ENCODE data around the gene ARFRP1.
"Not testable (repeated sequence)": the region's sequence is repeated elsewhere in the genome, so short reads cannot be mapped to it uniquely, and the experiment has no call there.

The ARFRP1 gene

GRCh38 chr20:63657260-63657936 lies 50.4 kb downstream of the ARFRP1 start:
- no peak for DNase-seq (ENCODE audit: low read depth, low spot score)

DNA sequence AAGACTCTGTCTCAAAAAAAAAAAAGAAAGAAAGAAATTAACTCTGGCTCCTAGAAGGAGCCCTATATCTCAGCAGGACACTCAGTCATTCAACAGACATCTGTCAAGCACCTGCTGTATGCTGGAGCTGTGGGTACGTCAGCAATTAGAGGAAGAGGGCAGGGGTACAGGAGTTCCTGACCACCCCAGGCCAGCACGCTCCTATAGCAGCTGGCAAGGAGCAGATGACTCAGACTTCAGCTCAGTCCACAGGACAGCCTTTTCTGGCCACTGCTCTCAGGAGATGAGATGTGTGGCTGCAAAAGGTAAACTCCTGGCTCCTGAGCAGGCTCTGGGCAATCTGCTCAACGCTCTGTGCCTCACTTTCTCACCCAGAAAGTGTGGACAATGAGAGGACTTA lies 51.3 kb downstream of the ARFRP1 start:
- DNase-seq (ENCODE audit: low read depth, low spot score): no peak

- no peak for DNase-seq (ENCODE audit: low read depth, low spot score)
Observed at GRCh38 chr20:63655249-63655648, 52.5 kb downstream of the ARFRP1 start.

DNA sequence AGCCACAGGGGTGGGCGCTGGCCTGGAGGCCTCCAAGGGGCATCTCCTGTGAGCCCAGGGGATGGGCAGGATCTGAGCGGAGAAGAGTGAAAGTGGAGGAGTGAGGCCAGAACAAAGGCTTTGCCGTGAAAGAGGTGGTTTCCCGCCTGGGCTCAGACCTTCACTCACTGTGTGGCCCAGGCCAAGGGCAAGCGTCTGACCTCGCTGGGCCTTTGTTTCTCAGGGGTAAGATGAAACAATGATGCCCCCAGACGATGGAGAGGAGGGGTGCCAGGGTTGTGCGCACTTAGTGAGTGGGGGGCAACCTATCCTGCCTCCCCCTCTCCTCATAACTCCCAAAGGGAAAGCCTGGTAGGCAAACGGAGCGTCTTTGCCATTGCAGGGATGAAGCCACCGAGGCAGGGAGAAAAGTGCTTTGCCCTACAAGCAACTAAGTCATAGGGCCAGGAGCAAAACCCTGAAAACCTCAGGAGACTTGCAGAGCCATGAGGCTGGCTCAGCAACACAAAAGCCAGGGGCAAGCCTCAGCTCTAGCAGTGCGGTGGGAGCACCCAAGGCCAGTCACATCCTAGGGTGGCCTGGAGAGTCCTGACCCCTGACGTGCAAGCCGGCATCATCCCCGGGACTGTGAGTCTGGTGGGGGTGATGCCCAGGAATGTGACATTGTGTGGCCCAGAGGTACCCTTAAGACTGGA lies 53.7 kb downstream of the ARFRP1 start:
- no peak for DNase-seq (ENCODE audit: low read depth, low spot score)

DNA sequence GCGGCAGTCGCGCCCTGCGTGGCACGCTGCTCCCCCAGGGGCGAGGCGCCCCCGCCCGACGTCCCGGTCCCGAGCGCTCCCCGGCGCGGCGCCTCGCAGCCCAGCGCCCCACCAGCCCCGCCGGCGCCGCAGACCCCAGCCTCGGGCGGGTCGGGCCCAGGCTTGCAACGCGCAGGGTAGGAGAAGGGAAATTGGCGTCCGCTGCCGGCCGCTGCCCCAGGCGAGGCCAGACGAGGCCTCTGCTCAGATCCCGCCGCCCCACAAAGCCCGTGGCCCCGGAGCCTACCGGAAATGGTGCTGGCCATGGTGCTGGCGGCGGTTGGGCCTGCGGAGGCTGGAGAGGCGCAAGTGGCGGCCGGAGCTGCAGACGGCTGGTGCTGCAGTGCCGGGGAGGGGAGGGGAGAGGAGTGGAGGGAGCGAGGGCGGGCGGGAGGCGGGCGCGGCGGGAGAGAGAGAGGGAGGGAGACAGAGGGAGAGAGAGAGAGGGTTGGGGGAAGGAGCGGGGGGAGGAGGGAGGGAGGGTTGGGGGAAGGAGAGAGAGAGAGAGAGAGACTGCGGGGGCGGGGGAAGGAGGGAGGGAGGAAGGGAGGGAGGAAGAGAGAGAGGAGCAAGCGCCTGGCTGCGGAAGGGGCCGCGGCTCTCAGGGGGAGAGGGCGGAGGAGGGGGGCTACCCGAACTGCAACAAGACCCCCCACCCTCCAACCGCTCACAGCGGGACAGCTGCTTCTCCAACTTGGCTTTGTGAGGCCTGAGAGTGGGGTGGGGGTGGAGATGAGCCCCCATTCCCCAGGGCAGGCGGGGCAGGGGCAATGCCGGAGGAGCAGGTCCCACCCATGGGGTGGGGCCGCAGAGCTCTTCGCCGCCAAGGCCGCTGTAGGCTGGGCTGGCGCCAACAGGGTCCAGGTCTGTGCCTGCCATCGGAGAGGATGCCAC lies 54.5 kb downstream of the ARFRP1 start, which contains the start of gene STMN3:
STMN3 (minus strand) TSS at position 384 of the 933 bp plus-strand sequence; CDS start at position 305, 79 bp downstream.
- no peak for DNase-seq (ENCODE audit: low read depth, low spot score)

GRCh38 chr20:63652192-63652980 lies 55.4 kb downstream of the ARFRP1 start:
- DNase-seq (ENCODE audit: low read depth, low spot score): no peak

GRCh38 chr20:63651942-63652191 lies 55.9 kb downstream of the ARFRP1 start:
- DNase-seq (ENCODE audit: low read depth, low spot score): no peak

- not testable (repeated sequence) for DNase-seq (ENCODE audit: low read depth, low spot score)
Observed at GRCh38 chr20:63650486-63650885, 57.3 kb downstream of the ARFRP1 start.

- DNase-seq (ENCODE audit: low read depth, low spot score): no peak
Observed at GRCh38 chr20:63648895-63649589, 58.7 kb downstream of the ARFRP1 start.
